IMR-90 (cell line): ENCODE data around the gene CYB5R3. TPM values are rescaled to one million over a fixed set of nuclear protein-coding genes. Genes with fewer than 3 reads are reported as not detected.

ENCODE experiments used
- ATAC-seq: fragments of 200-7000 bp; cut with Tn5 transposase; 2 replicates; pipeline ENCODE4 v1.9.1; 2020; ENCODE audit warnings: low read depth, mild to moderate bottlenecking, moderate library complexity
- BruUV-seq: library from RNA; stranded (reverse); fragments of 400-500 nt; replicated peaks from 2 replicates; lab custom pipeline; 2021; lab: Mats Ljungman, UMichigan
- CTCF ChIA-PET: fragments of 300-600 bp; formaldehyde crosslinking; extraction: SDS; loops from one replicate; lab custom pipeline; 2021; ENCODE audit warnings: antibody characterized with exemption; lab: Yijun Ruan, JAX
- POLR2A ChIA-PET: fragments of 300-600 bp; sonication (Branson Sonifier 250); formaldehyde crosslinking; loops from one replicate; lab custom pipeline; 2022; ENCODE audit warnings: antibody characterized with exemption; ENCODE audit not compliant: unreplicated experiment; lab: Charles Lee
- DNase-seq: peaks from one replicate; pipeline ENCODE4 v3.0.0; 2013
- H2AFZ ChIP-seq: replicated peaks from 2 replicates; pipeline ENCODE3; 2013; ENCODE audit warnings: low read length, mild to moderate bottlenecking; ENCODE audit not compliant: poor library complexity
- H2AK5ac ChIP-seq: 2 replicates; pipeline ENCODE4 v1.6.1; 2013; ENCODE audit warnings: low read depth, low read length, inconsistent platforms
- H2AK9ac ChIP-seq: replicated peaks from 2 replicates; pipeline ENCODE3; 2013; ENCODE audit warnings: mild to moderate bottlenecking, low read depth, low read length, moderate library complexity; ENCODE audit not compliant: poor library complexity
- H2BK120ac ChIP-seq: 2 replicates; pipeline ENCODE4 v1.6.1; 2013; ENCODE audit warnings: low read depth, low read length, inconsistent platforms
- H2BK15ac ChIP-seq: 3 replicates; pipeline ENCODE4 v1.6.1; 2013; ENCODE audit warnings: low read depth, low read length, inconsistent platforms
- H2BK20ac ChIP-seq: 2 replicates; pipeline ENCODE4 v1.6.1; 2013; ENCODE audit warnings: low read depth, mild to moderate bottlenecking, inconsistent platforms, low read length, moderate library complexity
- H2BK5ac ChIP-seq: 2 replicates; pipeline ENCODE4 v1.6.1; 2013; ENCODE audit warnings: mild to moderate bottlenecking, low read depth, low read length, inconsistent platforms; ENCODE audit not compliant: poor library complexity, severe bottlenecking
- H3K14ac ChIP-seq: replicated peaks from 2 replicates; pipeline ENCODE4 v1.6.1; 2013; ENCODE audit warnings: low read depth, low read length, inconsistent platforms
- H3K18ac ChIP-seq: 2 replicates; pipeline ENCODE4 v1.6.1; 2013; ENCODE audit warnings: low read depth, low read length, control low read depth
- H3K23ac ChIP-seq: 2 replicates; pipeline ENCODE4 v1.6.1; 2013; ENCODE audit warnings: low read depth, low read length, inconsistent platforms
- H3K27ac ChIP-seq: 2 replicates; pipeline ENCODE4 v1.5.1; 2013; ENCODE audit warnings: mild to moderate bottlenecking, control low read depth, low read length; ENCODE audit not compliant: insufficient read depth
- H3K27me3 ChIP-seq: 2 replicates; pipeline ENCODE4 v1.6.1; 2013; ENCODE audit warnings: low read length; ENCODE audit not compliant: control insufficient read depth, insufficient read depth
- H3K36me3 ChIP-seq: 2 replicates; pipeline ENCODE4 v1.6.1; 2013; ENCODE audit warnings: low read length, mixed read lengths; ENCODE audit not compliant: control insufficient read depth, insufficient read depth
- H3K4ac ChIP-seq: 2 replicates; pipeline ENCODE4 v1.6.1; 2013; ENCODE audit warnings: low read depth, low read length, inconsistent platforms
- H3K4me1 ChIP-seq: 2 replicates; pipeline ENCODE4 v1.6.1; 2013; ENCODE audit warnings: low read length, mixed read lengths; ENCODE audit not compliant: control insufficient read depth, insufficient read depth
- H3K4me2 ChIP-seq: 2 replicates; pipeline ENCODE4 v1.6.1; 2013; ENCODE audit warnings: low read depth, mild to moderate bottlenecking, control low read depth, low read length, moderate library complexity
- H3K4me3 ChIP-seq: 2 replicates; pipeline ENCODE4 v1.5.1; 2013; ENCODE audit warnings: low read depth, mild to moderate bottlenecking, control low read depth, low read length, moderate library complexity; ENCODE audit not compliant: insufficient read depth
- H3K56ac ChIP-seq: 2 replicates; pipeline ENCODE4 v1.6.1; 2013; ENCODE audit warnings: low read length, inconsistent platforms; ENCODE audit not compliant: insufficient read depth; ENCODE audit errors: extremely low read depth
- H3K79me1 ChIP-seq, 2 experiments: 2 replicates each; pipeline ENCODE4 v1.6.1; 2013; ENCODE audit warnings: low read length in 2 of 2, inconsistent platforms in 1 of 2, low read depth in 1 of 2
- H3K9ac ChIP-seq: 2 replicates; pipeline ENCODE4 v1.6.1; 2013; ENCODE audit warnings: low read depth, low read length, control low read depth
- H3K9me1 ChIP-seq: 2 replicates; pipeline ENCODE4 v1.6.1; 2013; ENCODE audit warnings: low read length, inconsistent platforms; ENCODE audit not compliant: insufficient read depth
- H3K9me3 ChIP-seq: 2 replicates; pipeline ENCODE4 v1.6.1; 2013; ENCODE audit warnings: low read length; ENCODE audit not compliant: control insufficient read depth, insufficient read depth
- H4K20me1 ChIP-seq: 2 replicates; pipeline ENCODE4 v1.6.1; 2013; ENCODE audit warnings: low read length, inconsistent platforms; ENCODE audit not compliant: insufficient read depth
- H4K5ac ChIP-seq: 2 replicates; pipeline ENCODE4 v1.6.1; 2013; ENCODE audit warnings: mild to moderate bottlenecking, low read depth, low read length, control low read depth
- H4K8ac ChIP-seq, 2 experiments: 2 replicates each; pipeline ENCODE4 v1.6.1; 2013; ENCODE audit warnings: low read depth in 2 of 2, low read length in 2 of 2, control low read depth in 1 of 2, inconsistent platforms in 1 of 2
- H4K91ac ChIP-seq: 2 replicates; pipeline ENCODE4 v1.6.1; 2013; ENCODE audit warnings: low read depth, low read length, inconsistent platforms; ENCODE audit not compliant: insufficient read depth
- CHD1 ChIP-seq: IDR thresholded peaks from 2 replicates; pipeline ENCODE4 v1.6.1; 2012; ENCODE audit warnings: low read depth, low read length, improper control_type of control experiment
- USF2 ChIP-seq: fragments of 150-350 bp; IDR thresholded peaks from 2 replicates; pipeline ENCODE4 v1.6.1; 2017; ENCODE audit warnings: mild to moderate bottlenecking, antibody characterized with exemption, low read length, low read depth
- WGBS, 2 experiments: methylation state at CpG; one replicate each; pipeline versions ENCODE4 v1.1.5 to v1.1.7; 2013; ENCODE audit warnings: missing lambda C conversion rate in 2 of 2; ENCODE audit not compliant: insufficient read length in 1 of 2; ENCODE audit errors: extremely low coverage in 2 of 2; 5-methylcytosine and 5-hydroxymethylcytosine counted together
- dilution Hi-C: fragments of 300-500 bp; cut with HindIII; formaldehyde crosslinking; loops from one replicate; pipeline ENCODE4 v1.14.3; 2018; ENCODE audit warnings: low sequenced_read_pairs; ENCODE audit not compliant: unreplicated experiment
- in situ Hi-C: fragments of 300-500 bp; cut with MboI; formaldehyde crosslinking; loops from 3 replicates; pipeline ENCODE4 v1.14.3; 2019; ENCODE audit warnings: low sequenced_read_pairs, inconsistent platforms, mixed read lengths
- intact Hi-C: fragments of 100-400 bp; cut with micrococcal nuclease; formaldehyde crosslinking; loops from 2 replicates; pipeline ENCODE4 v1.10.0; 2022
- polyA plus RNA-seq, 3 experiments: library from polyadenylated mRNA; depleted of rRNA; stranded (reverse); fragments of >200 nt; gene quantifications; 2 replicates each; pipeline ENCODE4 v1.2.3, GENCODE V29; 2012; ENCODE audit warnings: low replicate concordance in 1 of 3
- total RNA-seq: library from RNA; depleted of rRNA; stranded (reverse); fragments of >200 nt; gene quantifications from 2 replicates; pipeline ENCODE4 v1.2.3, GENCODE V29; 2012

CYB5R3 gene
- total and polyA plus RNA-seq, 2 of the 4 experiments (the other 2 are of a cell fraction) = 44.1 to 362 TPM

- H2AFZ ChIP-seq = no peak overlapping the region
- no peak overlapping the region for H3K18ac ChIP-seq
- ATAC-seq (no peak), DNase-seq (no peak)
- no peak overlapping the region for H2BK20ac ChIP-seq
- H3K9me3 ChIP-seq = no peaks in the 10 kb centered on the region
- H3K4me3 ChIP-seq = no peak overlapping the region
- no peaks in the 10 kb centered on the region for H3K36me3 ChIP-seq
- no peaks in the 10 kb centered on the region for H3K27me3 ChIP-seq
- H3K9ac ChIP-seq = no peak overlapping the region
- H3K56ac ChIP-seq = no peak overlapping the region
- no peaks in the 10 kb centered on the region for H3K79me1 ChIP-seq
- WGBS, 2 experiments = 86% methylated on average over 5 of the region's 11 CpGs; no CpG with 5 or more reads in 1 of the 2 experiments
- H4K5ac ChIP-seq = no peak overlapping the region
- H4K91ac ChIP-seq = no peak overlapping the region
- H3K27ac ChIP-seq = no peak overlapping the region
- H3K4me2 ChIP-seq = no peak overlapping the region
- H2AK9ac ChIP-seq = no peak overlapping the region
- intact Hi-C loops = no loop called here
- no peak overlapping the region for H2AK5ac ChIP-seq
- in situ Hi-C loops = loop anchor here (10.0 kb wide), 1 partner anchor 120 kb away; no protein-coding TSS in a partner anchor
- H4K20me1 ChIP-seq = no peaks in the 10 kb centered on the region
- H3K4me1 ChIP-seq = no peaks in the 10 kb centered on the region
- POLR2A ChIA-PET = no interaction called here
- no peak overlapping the region for H3K23ac ChIP-seq
- no peak overlapping the region for H4K8ac ChIP-seq
- H2BK5ac ChIP-seq = no peak overlapping the region
- H2BK15ac ChIP-seq = no peak overlapping the region
- dilution Hi-C loops = no loop called here
- CTCF ChIA-PET = no interaction called here
- H3K4ac ChIP-seq = no peak overlapping the region
- no peak overlapping the region for H3K14ac ChIP-seq
- no peaks in the 10 kb centered on the region for H3K9me1 ChIP-seq
- H2BK120ac ChIP-seq = no peak overlapping the region
- no peak for TF ChIP-seq USF2
- no peak for TF ChIP-seq CHD1
- BruUV-seq = no TSS peak
Observed at GRCh38 chr22:42664976-42665831, 16.0 kb upstream of the CYB5R3 start.
